GM15510 (cell line): Measurements from ENCODE around the gene IGFL3.

Experiments
- POLR2A ChIP-seq: IDR thresholded peaks from 3 replicates; pipeline ENCODE4 v1.6.1; 2011; ENCODE audit warnings: borderline replicate concordance; ENCODE audit not compliant: insufficient read length; ENCODE audit errors: extremely low read depth

The IGFL3 gene

GRCh38 chr19:46124638-46125115, at the start of gene IGFL3:
IGFL3 (minus strand) TSS chr19:46124688; CDS start chr19:46124649, 39 bp downstream.
- no peak for TF ChIP-seq POLR2A

- TF ChIP-seq POLR2A, result no peak
Observed at GRCh38 chr19:46173886-46174480, 49.5 kb upstream of the IGFL3 start.

- TF ChIP-seq POLR2A, result no peak
Observed at GRCh38 chr19:46162731-46163130, 38.2 kb upstream of the IGFL3 start.

GRCh38 chr19:46160233-46160775, 35.8 kb upstream of the IGFL3 start:
- TF ChIP-seq POLR2A, result no peak

GRCh38 chr19:46159418-46160232, 35.1 kb upstream of the IGFL3 start:
- no peak for TF ChIP-seq POLR2A

- TF ChIP-seq POLR2A, result no peak
Observed at GRCh38 chr19:46155237-46155636, 30.7 kb upstream of the IGFL3 start.

GRCh38 chr19:46150606-46151005, 26.1 kb upstream of the IGFL3 start:
- no peak for TF ChIP-seq POLR2A

- TF ChIP-seq POLR2A, result no peak
Observed at GRCh38 chr19:46147791-46148288, 23.4 kb upstream of the IGFL3 start, which contains the start of gene IGFL2. IGFL2 (plus strand) TSS chr19:46148238; CDS start chr19:46148279, 41 bp downstream.

GRCh38 chr19:46147166-46147740, 22.8 kb upstream of the IGFL3 start:
- TF ChIP-seq POLR2A, result no peak

- TF ChIP-seq POLR2A, result no peak
Observed at GRCh38 chr19:46144756-46145155, 20.3 kb upstream of the IGFL3 start.

GRCh38 chr19:46142294-46142693, 17.8 kb upstream of the IGFL3 start:
- TF ChIP-seq POLR2A, result no peak

GRCh38 chr19:46141421-46141820, 16.9 kb upstream of the IGFL3 start:
- no peak for TF ChIP-seq POLR2A

- no peak for TF ChIP-seq POLR2A
Observed at GRCh38 chr19:46137915-46138473, 13.5 kb upstream of the IGFL3 start.

- TF ChIP-seq POLR2A, result no peak
Observed at GRCh38 chr19:46134527-46134926, 10.0 kb upstream of the IGFL3 start.
